ENCODE measurements around the gene NFIC. TPM values are rescaled to one million over a fixed set of nuclear protein-coding genes. Genes with fewer than 3 reads are reported as not detected.

The NFIC gene
- total and polyA plus RNA-seq, 2 of the 4 experiments (the other 2 are of a cell fraction), result 21.9 to 32.1 TPM

DNA sequence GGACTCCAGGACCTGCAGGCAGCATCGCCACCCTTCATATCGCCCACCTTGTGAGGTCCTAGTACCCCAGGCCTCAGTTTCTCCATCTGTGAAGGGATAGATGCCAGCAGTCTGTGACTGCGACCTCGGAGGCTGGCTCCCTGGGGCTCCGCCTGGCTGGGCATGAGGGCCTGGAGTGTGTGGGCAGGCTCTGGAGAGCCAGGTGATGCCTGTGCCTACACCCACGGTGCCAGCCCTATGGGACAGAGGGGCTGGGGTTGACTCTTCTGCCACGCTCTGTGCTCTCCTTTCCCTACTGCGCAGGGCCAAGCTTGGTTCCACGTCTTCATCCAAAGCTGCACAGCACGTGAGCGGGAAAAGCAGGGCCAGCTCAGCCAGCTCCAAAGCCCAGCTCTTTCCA is 26.0 kb upstream of the NFIC start:
- intact Hi-C loops (cut with micrococcal nuclease) (no loop called here), dilution Hi-C loops (cut with HindIII; ENCODE audit: low sequenced_read_pairs, unreplicated experiment) (no loop called here), in situ Hi-C loops (cut with MboI; ENCODE audit: low sequenced_read_pairs) (no loop called here)
- no peak overlapping the region for H3K4ac ChIP-seq (ENCODE audit: low read depth, low read length)
- no peak for DNase-seq
- H2BK15ac ChIP-seq (ENCODE audit: low read depth, low read length), result no peak overlapping the region
- H4K20me1 ChIP-seq (ENCODE audit: insufficient read depth, low read length), result no peaks in the 10 kb centered on the region
- no peak overlapping the region for H3K27ac ChIP-seq (ENCODE audit: insufficient read depth, low read length)
- TF ChIP-seq RAD21 (IDR thresholded peaks at IDR 0.05; ENCODE audit: low read length), result no peak
- no peak overlapping the region for H4K5ac ChIP-seq (ENCODE audit: low read depth, low read length)
- no peaks in the 10 kb centered on the region for H3K27me3 ChIP-seq (ENCODE audit: control insufficient read depth, insufficient read depth, low read length)
- H3K23ac ChIP-seq (ENCODE audit: low read depth, low read length), result no peak overlapping the region
- peak overlapping the region; percentile 32 for H2AFZ ChIP-seq (replicated peaks; ENCODE audit: low read length, poor library complexity)
- H3K4me2 ChIP-seq (ENCODE audit: low read depth, low read length), result no peak overlapping the region
- BruUV-seq (replicated peaks), result no TSS peak
- no peak overlapping the region for H3K4me3 ChIP-seq (ENCODE audit: insufficient read depth, low read depth, low read length)
- H2AK9ac ChIP-seq (replicated peaks; ENCODE audit: low read depth, low read length, poor library complexity), result no peak overlapping the region
- ChIA-PET CTCF (interaction anchor here (0.7 kb wide), 1 partner anchor 98 kb away, joined by 4 read pairs; no protein-coding TSS in a partner anchor), POLR2A (ENCODE audit: unreplicated experiment) (no interaction called here)
- H2AK5ac ChIP-seq (ENCODE audit: low read depth, low read length), result no peak overlapping the region
- peaks cover 25% of the 10 kb centered on the region for H3K4me1 ChIP-seq (ENCODE audit: control insufficient read depth, insufficient read depth, low read length)
- H3K36me3 ChIP-seq (ENCODE audit: control insufficient read depth, insufficient read depth, low read length), result no peaks in the 10 kb centered on the region
- no peak overlapping the region for H3K56ac ChIP-seq (ENCODE audit: extremely low read depth, insufficient read depth, low read length)
- H2BK5ac ChIP-seq (ENCODE audit: low read depth, low read length, poor library complexity, severe bottlenecking), result no peak overlapping the region
- no peak overlapping the region for H3K18ac ChIP-seq (ENCODE audit: low read depth, low read length)
- no peak overlapping the region for H4K8ac ChIP-seq (ENCODE audit: low read depth in 2 of 2, low read length in 2 of 2)
- no peak for ATAC-seq (ENCODE audit: low read depth)
- no peaks in the 10 kb centered on the region; a peak in 1 of 4 replicates for H3K79me1 ChIP-seq (ENCODE audit: low read depth in 1 of 2, low read length in 2 of 2)
- H3K9ac ChIP-seq (ENCODE audit: low read depth, low read length), result no peak overlapping the region
- no peak overlapping the region for H2BK120ac ChIP-seq (ENCODE audit: low read depth, low read length)
- H4K91ac ChIP-seq (ENCODE audit: insufficient read depth, low read depth, low read length), result no peak overlapping the region
- no peak overlapping the region for H2BK20ac ChIP-seq (ENCODE audit: low read depth, low read length)
- peaks cover 9% of the 10 kb centered on the region; the same call in 1 of the 2 replicates for H3K9me1 ChIP-seq (ENCODE audit: insufficient read depth, low read length)
- no peak overlapping the region for H3K14ac ChIP-seq (replicated peaks; ENCODE audit: low read depth, low read length)
- no peaks in the 10 kb centered on the region for H3K9me3 ChIP-seq (ENCODE audit: control insufficient read depth, insufficient read depth, low read length)
- 93% methylated on average over 6 of the region's 11 CpGs; no CpG with 5 or more reads in 1 of the 2 experiments for WGBS, 2 experiments (ENCODE audit: extremely low coverage in 2 of 2, insufficient read length in 1 of 2)
